ENCODE measurements around the gene CRLF1. TPM values are rescaled to one million over a fixed set of nuclear protein-coding genes. Genes with fewer than 3 reads are reported as not detected.

Gene CRLF1
- total and polyA plus RNA-seq, 12 donors = 0.68 to 161 (median 5.4) TPM

DNA sequence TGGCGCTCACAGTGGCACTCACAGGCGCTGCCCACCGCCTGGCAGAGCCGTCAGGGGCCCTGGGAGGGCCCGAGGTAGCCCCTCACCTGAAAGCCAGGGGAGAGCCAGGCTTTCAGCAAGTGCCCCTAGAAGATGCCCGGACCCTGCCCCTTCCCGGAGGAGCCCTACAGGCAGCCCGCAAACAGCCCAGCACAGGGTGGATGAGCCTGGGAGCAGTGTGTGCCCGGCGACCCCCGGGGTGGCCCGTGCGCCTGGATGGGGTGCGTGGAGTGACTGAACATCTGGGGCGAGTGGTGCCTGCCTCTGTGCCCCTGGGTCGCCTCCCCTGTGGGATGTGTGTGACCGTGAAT lies 1.4 kb downstream of the CRLF1 start:
- Histone ChIP-seq H3K4me3 (peak overlapping the region in 4 of 10 donors; percentile 10 to 35 (median 26)), H3K4me1 (peaks cover 5 to 40% (median 22%) of the 10 kb centered on the region in 9 donors), H3K9me3 (no peaks in the 10 kb centered on the region), H3K27me3 (peaks cover 32 to 96% (median 94%) of the 10 kb centered on the region in 7 donors), H3K36me3 (no peaks in the 10 kb centered on the region), H3K27ac (peak overlapping the region in 2 of 10 donors; percentile 1)
- intact Hi-C loops (cut with DNase I) = loop anchor here in 4 of 10 donors (2.0 to 10.0 kb wide), 4 partner anchors 28 to 240 kb away; no protein-coding TSS in a partner anchor
- DNase-seq = no peak
- ATAC-seq = no peak
- 8 to 10% methylated on average over 17 of the region's 17 CpGs for WGBS, 2 donors
- TF ChIP-seq CTCF (IDR thresholded peaks at IDR 0.05) = no peak

- Histone ChIP-seq H3K4me3 (peak overlapping the region in 1 of 10 donors; percentile 35), H3K36me3 (no peaks in the 10 kb centered on the region), H3K4me1 (peaks cover 5 to 40% (median 22%) of the 10 kb centered on the region in 9 donors), H3K9me3 (no peaks in the 10 kb centered on the region), H3K27me3 (peaks cover 32 to 96% (median 90%) of the 10 kb centered on the region in 7 donors), H3K27ac (no peak overlapping the region)
- WGBS, 2 donors = 10% methylated on average over 10 of the region's 10 CpGs
- no peak for ATAC-seq
- TF ChIP-seq CTCF (IDR thresholded peaks at IDR 0.05) = no peak
- no peak for DNase-seq
- intact Hi-C loops (cut with DNase I) = loop anchor here in 5 of 10 donors (2.0 to 10.0 kb wide), 5 partner anchors 28 to 258 kb away; no protein-coding TSS in a partner anchor
Observed at GRCh38 chr19:18604820-18605159, 1.8 kb downstream of the CRLF1 start.

DNA sequence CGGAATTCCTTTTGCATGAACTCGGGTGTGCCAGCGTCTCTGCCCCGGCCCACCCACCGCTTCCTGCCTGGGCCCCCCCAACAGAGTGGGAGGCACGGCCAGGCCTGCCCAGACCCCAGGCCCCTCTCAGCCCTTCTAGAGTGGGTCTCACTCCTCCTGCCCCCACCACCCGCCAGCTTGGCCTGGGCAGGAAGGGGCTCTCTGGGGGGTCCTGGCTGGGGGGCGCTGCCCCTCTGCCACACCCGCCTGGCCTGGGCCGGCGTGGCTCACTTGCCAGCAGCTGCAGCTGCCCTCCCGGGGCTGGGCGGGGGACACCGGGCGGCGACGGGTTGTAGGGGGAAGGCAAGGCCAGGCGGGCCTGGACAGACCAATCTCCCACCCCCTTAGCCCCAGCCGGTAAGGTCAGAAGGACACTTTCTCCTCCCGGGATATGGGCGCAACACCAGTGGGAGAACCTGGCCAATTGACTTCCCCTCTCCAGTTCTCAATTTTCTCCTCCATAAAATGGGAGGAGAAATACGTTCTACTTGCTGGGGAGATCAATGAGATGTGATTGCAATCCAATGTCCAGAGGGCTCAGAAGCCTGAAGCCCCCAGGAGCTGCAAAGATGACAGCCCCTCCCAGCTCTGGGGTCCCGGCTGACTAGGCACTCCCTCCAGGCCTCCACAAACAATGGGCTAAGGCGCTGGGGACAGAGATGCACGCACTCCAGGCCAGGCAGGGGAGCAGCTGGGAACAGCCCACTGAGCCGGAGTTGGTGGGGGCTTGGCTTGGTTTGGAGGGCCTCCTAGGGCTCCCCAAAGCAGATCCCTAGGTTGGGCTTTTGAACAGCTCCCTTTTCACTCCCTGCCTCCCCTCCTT lies 2.4 kb downstream of the CRLF1 start:
- peak in 2 of 8 donors; percentile 27 to 29 for ATAC-seq
- no peak for DNase-seq
- no peaks in the 10 kb centered on the region for H3K36me3 ChIP-seq
- 13 to 14% methylated on average over 22 to 26 of the region's 26 CpGs for WGBS, 2 donors
- peak overlapping the region in 4 of 10 donors; percentile 9 to 27 (median 15) for H3K4me3 ChIP-seq
- peak overlapping the region in 1 of 10 donors; percentile 7 for H3K27ac ChIP-seq
- no peak for TF ChIP-seq CTCF (IDR thresholded peaks at IDR 0.05)
- peaks cover 5 to 40% (median 22%) of the 10 kb centered on the region in 9 donors for H3K4me1 ChIP-seq
- no peaks in the 10 kb centered on the region for H3K9me3 ChIP-seq
- peaks cover 32 to 96% (median 90%) of the 10 kb centered on the region in 7 donors for H3K27me3 ChIP-seq
- intact Hi-C loops (cut with DNase I) = loop anchor here in 4 of 10 donors (2.0 to 10.0 kb wide), 4 partner anchors 29 to 258 kb away; no protein-coding TSS in a partner anchor

- H3K27ac ChIP-seq = peak overlapping the region in 1 of 10 donors; percentile 7
- H3K27me3 ChIP-seq = peaks cover 32 to 96% (median 90%) of the 10 kb centered on the region in 7 donors
- peak in 1 of 9 donors; percentile 20 for TF ChIP-seq CTCF (IDR thresholded peaks at IDR 0.05)
- WGBS, 2 donors = 4 to 6% methylated on average over 25 to 32 of the region's 32 CpGs
- peak in 6 of 8 donors; percentile 20 to 39 (median 30) for ATAC-seq
- peaks cover 5 to 40% (median 22%) of the 10 kb centered on the region in 9 donors for H3K4me1 ChIP-seq
- DNase-seq = no peak
- H3K4me3 ChIP-seq = peak overlapping the region in 4 of 10 donors; percentile 9 to 27 (median 15)
- H3K36me3 ChIP-seq = no peaks in the 10 kb centered on the region
- intact Hi-C loops (cut with DNase I) = loop anchor here in 3 of 10 donors (5.0 to 10.0 kb wide), 3 partner anchors 71 to 259 kb away; no protein-coding TSS in a partner anchor
- no peaks in the 10 kb centered on the region for H3K9me3 ChIP-seq
Observed at GRCh38 chr19:18603255-18603957, 3.2 kb downstream of the CRLF1 start.
